Panc1 (cell line): ENCODE data around the gene TMEM81. TPM values are rescaled to one million over a fixed set of nuclear protein-coding genes. Genes with fewer than 3 reads are reported as not detected.

Experiments
- ATAC-seq: fragments of 200-7000 bp; cut with Tn5 transposase; 2 replicates; pipeline ENCODE4 v1.9.1; 2020; ENCODE audit warnings: mild to moderate bottlenecking, moderate library complexity
- BruUV-seq: library from RNA; stranded (reverse); fragments of 400-500 nt; replicated peaks from 2 replicates; lab custom pipeline; 2021; lab: Mats Ljungman, UMichigan
- CTCF ChIA-PET: fragments of 300-600 bp; sonication (Branson Sonifier 250); formaldehyde crosslinking; loops from one replicate; lab custom pipeline; 2022; ENCODE audit warnings: antibody characterized with exemption; lab: Charles Lee
- POLR2A ChIA-PET: fragments of 300-600 bp; sonication (Branson Sonifier 250); formaldehyde crosslinking; loops from one replicate; lab custom pipeline; 2022; ENCODE audit warnings: antibody characterized with exemption; lab: Charles Lee
- DNase-seq: peaks from one replicate; pipeline ENCODE4 v3.0.0-alpha.2; 2010; ENCODE audit warnings: low read depth, low spot score
- H3K27ac ChIP-seq: 2 replicates; pipeline ENCODE4 v1.5.1; 2011; ENCODE audit warnings: mild to moderate bottlenecking, low read length, inconsistent platforms
- H3K27me3 ChIP-seq: fragments of 200-500 bp; sonication (Bioruptor generic); 2 replicates; pipeline ENCODE4 v1.6.0; 2014; ENCODE audit warnings: low read length, inconsistent platforms; ENCODE audit not compliant: control insufficient read depth, insufficient read depth
- H3K36me3 ChIP-seq: fragments of 200-500 bp; sonication (Bioruptor generic); 2 replicates; pipeline ENCODE4 v1.5.1; 2014; ENCODE audit warnings: inconsistent platforms, mild to moderate bottlenecking, low read length, moderate library complexity; ENCODE audit not compliant: control insufficient read depth, insufficient read depth
- H3K4me1 ChIP-seq: 2 replicates; pipeline ENCODE4 v1.5.1; 2011; ENCODE audit warnings: inconsistent platforms, mild to moderate bottlenecking, low read length, moderate library complexity; ENCODE audit not compliant: control insufficient read depth, insufficient read depth
- H3K4me3 ChIP-seq, 2 experiments: 2 replicates each; pipeline ENCODE4 v1.5.1; 2011 to 2012; ENCODE audit warnings: low read depth in 2 of 2, low read length in 2 of 2, mild to moderate bottlenecking in 2 of 2, inconsistent platforms in 1 of 2, moderate library complexity in 1 of 2
- H3K9me3 ChIP-seq: fragments of 200-500 bp; sonication (Bioruptor generic); 2 replicates; pipeline ENCODE4 v1.5.1; 2014; ENCODE audit warnings: low read depth, mild to moderate bottlenecking, inconsistent platforms, low read length, moderate library complexity; ENCODE audit not compliant: control insufficient read depth, insufficient read depth
- POLR2AphosphoS5 ChIP-seq: IDR thresholded peaks from 2 replicates; pipeline ENCODE4 v1.6.1; 2012; ENCODE audit warnings: mild to moderate bottlenecking, low read depth, low read length, moderate library complexity
- SIN3A ChIP-seq: IDR thresholded peaks from 2 replicates; pipeline ENCODE4 v1.6.1; 2012; ENCODE audit warnings: low read depth, mild to moderate bottlenecking, low read length, moderate library complexity, borderline replicate concordance; ENCODE audit not compliant: insufficient read depth
- TCF7L2 ChIP-seq: IDR thresholded peaks from 2 replicates; pipeline ENCODE4 v1.6.1; 2011; ENCODE audit warnings: mild to moderate bottlenecking, low read depth, low read length, inconsistent platforms
- in situ Hi-C: cut with HindIII; loops from 2 replicates; pipeline ENCODE4 v1.10.0; 2016; ENCODE audit warnings: low sequenced_read_pairs, low pct_unique_long_range_greater_than_20kb
- intact Hi-C: fragments of 100-400 bp; cut with micrococcal nuclease; formaldehyde crosslinking; loops from one replicate; pipeline ENCODE4 v1.10.0; 2022; ENCODE audit not compliant: unreplicated experiment
- total RNA-seq: library from RNA; stranded (reverse); gene quantifications from one replicate; pipeline ENCODE4 v1.2.1, GENCODE V29; 2021; ENCODE audit not compliant: unreplicated experiment
- TF ChIP-seq, protein P1 (sequence below): fragments of 450-650 bp; IDR thresholded peaks from 2 replicates; pipeline ENCODE4 v1.5.1; 2017; ENCODE audit warnings: mild to moderate bottlenecking
- TF ChIP-seq, protein P2 (sequence below), 2 experiments: IDR thresholded peaks; 2 replicates each; pipeline ENCODE4 v1.6.1; 2011 to 2012; ENCODE audit warnings: low read depth in 2 of 2, control low read depth in 1 of 2, low read length in 1 of 2, mild to moderate bottlenecking in 1 of 2, moderate library complexity in 1 of 2; ENCODE audit not compliant: insufficient read depth in 1 of 2

Gene TMEM81
- total RNA-seq, 1 experiment from 2014 or later: 4.0 TPM

GRCh38 chr1:205077934-205078311 lies 6.3 kb downstream of the TMEM81 start:
- H3K4me1 ChIP-seq: no peaks in the 10 kb centered on the region
- TF ChIP-seq POLR2AphosphoS5 (no peak), SIN3A (no peak), TCF7L2 (no peak)
- TF ChIP-seq, protein P1, sequence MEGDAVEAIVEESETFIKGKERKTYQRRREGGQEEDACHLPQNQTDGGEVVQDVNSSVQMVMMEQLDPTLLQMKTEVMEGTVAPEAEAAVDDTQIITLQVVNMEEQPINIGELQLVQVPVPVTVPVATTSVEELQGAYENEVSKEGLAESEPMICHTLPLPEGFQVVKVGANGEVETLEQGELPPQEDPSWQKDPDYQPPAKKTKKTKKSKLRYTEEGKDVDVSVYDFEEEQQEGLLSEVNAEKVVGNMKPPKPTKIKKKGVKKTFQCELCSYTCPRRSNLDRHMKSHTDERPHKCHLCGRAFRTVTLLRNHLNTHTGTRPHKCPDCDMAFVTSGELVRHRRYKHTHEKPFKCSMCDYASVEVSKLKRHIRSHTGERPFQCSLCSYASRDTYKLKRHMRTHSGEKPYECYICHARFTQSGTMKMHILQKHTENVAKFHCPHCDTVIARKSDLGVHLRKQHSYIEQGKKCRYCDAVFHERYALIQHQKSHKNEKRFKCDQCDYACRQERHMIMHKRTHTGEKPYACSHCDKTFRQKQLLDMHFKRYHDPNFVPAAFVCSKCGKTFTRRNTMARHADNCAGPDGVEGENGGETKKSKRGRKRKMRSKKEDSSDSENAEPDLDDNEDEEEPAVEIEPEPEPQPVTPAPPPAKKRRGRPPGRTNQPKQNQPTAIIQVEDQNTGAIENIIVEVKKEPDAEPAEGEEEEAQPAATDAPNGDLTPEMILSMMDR: no peak
- TF ChIP-seq, protein P2, sequence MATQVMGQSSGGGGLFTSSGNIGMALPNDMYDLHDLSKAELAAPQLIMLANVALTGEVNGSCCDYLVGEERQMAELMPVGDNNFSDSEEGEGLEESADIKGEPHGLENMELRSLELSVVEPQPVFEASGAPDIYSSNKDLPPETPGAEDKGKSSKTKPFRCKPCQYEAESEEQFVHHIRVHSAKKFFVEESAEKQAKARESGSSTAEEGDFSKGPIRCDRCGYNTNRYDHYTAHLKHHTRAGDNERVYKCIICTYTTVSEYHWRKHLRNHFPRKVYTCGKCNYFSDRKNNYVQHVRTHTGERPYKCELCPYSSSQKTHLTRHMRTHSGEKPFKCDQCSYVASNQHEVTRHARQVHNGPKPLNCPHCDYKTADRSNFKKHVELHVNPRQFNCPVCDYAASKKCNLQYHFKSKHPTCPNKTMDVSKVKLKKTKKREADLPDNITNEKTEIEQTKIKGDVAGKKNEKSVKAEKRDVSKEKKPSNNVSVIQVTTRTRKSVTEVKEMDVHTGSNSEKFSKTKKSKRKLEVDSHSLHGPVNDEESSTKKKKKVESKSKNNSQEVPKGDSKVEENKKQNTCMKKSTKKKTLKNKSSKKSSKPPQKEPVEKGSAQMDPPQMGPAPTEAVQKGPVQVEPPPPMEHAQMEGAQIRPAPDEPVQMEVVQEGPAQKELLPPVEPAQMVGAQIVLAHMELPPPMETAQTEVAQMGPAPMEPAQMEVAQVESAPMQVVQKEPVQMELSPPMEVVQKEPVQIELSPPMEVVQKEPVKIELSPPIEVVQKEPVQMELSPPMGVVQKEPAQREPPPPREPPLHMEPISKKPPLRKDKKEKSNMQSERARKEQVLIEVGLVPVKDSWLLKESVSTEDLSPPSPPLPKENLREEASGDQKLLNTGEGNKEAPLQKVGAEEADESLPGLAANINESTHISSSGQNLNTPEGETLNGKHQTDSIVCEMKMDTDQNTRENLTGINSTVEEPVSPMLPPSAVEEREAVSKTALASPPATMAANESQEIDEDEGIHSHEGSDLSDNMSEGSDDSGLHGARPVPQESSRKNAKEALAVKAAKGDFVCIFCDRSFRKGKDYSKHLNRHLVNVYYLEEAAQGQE (IDR thresholded peaks at IDR 0.05; ENCODE audit: insufficient read depth in 1 of 2, low read depth in 2 of 2, low read length in 1 of 2): no peak
- intact Hi-C loops: no loop called here
- H3K36me3 ChIP-seq: no peaks in the 10 kb centered on the region
- no TSS peak for BruUV-seq
- no peaks in the 10 kb centered on the region for H3K27me3 ChIP-seq
- ATAC-seq: no peak
- POLR2A ChIA-PET: no interaction called here
- no peaks in the 10 kb centered on the region for H3K9me3 ChIP-seq
- DNase-seq: no peak
- H3K4me3 ChIP-seq: no peak overlapping the region
- CTCF ChIA-PET: no interaction called here
- H3K27ac ChIP-seq: no peak overlapping the region
- in situ Hi-C loops: no loop called here

DNA sequence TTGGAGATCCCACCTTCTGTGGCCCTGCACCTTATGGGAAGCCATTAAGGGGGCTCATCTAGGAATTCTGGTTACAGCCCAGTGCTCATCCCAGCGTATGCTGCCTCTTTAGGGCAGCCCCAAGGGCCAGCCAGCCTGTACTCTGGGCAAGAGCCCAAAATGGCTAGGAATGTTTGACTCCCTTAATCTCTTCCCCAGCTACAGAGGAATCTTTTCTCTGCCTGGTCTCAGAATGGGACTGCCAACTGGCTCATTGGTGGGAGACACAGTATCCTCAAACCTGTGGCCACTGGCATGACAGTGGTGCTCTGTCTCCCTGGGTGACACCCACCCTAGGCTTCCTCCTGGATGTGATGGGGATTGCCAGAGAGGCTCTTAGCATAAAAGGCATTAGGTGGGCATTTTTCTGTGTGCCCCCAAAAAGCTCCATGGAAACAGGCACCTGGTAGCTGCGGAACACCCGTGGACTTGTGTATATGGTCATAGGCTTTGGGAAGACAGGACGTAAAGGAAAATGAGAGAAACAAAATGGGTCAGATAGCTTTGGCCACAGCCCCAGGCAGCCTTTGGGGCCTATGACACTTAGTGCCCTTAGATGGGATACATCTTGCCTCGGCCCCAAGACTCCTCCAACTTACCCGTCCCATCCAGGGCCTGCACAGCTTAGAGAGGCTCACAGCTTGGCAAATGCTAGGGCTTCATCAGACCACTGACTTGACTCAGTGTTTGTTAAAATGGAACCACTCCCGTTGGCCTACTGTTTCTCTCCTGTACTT lies 6.9 kb downstream of the TMEM81 start:
- Histone ChIP-seq H3K9me3 (no peaks in the 10 kb centered on the region), H3K27me3 (no peaks in the 10 kb centered on the region), H3K27ac (no peak overlapping the region), H3K4me1 (no peaks in the 10 kb centered on the region), H3K4me3 (no peak overlapping the region), H3K36me3 (no peaks in the 10 kb centered on the region)
- ChIA-PET POLR2A (no interaction called here), CTCF (interaction anchor here (0.8 kb wide), 1 partner anchor 16 kb away, joined by 3 read pairs; no protein-coding TSS in a partner anchor)
- ATAC-seq: no peak
- TF ChIP-seq, protein P2 (IDR thresholded peaks at IDR 0.05; ENCODE audit: insufficient read depth in 1 of 2, low read depth in 2 of 2, low read length in 1 of 2): no peak
- TF ChIP-seq POLR2AphosphoS5 (no peak), SIN3A (no peak), TCF7L2 (no peak)
- TF ChIP-seq, protein P1: no peak
- DNase-seq: no peak
- in situ Hi-C loops (no loop called here), intact Hi-C loops (no loop called here)
- BruUV-seq: no TSS peak
